Embryonic facial prominence (tissue), 1 donor: ENCODE data around the gene FAM98C.

ENCODE experiments used
- DNase-seq: peaks from one replicate; pipeline ENCODE4 v3.0.0-alpha.2; 2016; ENCODE audit errors: extremely low spot score

FAM98C gene

DNA sequence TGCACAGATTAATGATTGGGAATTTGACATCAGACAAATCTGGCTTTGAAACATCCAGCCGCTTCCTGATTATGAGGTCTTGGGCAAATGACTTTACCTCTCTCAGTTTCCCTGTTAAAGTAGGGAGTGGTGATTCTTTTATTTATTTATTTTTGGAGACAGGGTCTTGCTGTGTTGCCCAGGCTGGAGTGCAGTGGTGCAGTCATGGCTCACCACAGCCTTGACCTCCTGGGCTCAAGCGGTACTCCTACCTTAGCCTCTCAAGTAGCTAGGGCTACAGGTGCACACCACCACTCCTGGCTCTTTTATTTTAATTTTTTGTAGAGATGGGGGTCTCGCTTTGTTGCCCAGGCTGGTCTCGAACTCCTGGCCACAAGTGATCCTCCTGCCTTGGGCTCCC, 25.8 kb upstream of the FAM98C start:
- no peak for DNase-seq

DNA sequence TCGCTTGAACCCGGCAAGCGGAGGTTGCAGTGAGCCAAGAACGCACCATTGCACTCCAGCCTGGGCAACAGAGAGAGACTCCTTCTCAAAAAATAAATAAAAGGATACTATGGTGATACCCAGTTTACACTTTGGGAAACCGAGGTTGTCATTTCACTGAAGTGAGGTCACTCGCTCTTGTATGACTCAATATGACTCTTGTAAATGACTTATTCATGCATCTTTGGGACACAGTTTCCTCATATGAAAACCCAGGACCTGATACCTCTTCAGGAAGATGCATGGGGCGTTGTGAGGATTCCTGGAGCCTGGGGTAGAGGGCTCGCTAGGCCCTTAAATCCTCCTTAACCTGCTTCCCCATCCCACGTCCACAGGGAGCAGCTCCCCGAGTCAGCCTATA, 24.0 kb upstream of the FAM98C start:
- no peak for DNase-seq

DNA sequence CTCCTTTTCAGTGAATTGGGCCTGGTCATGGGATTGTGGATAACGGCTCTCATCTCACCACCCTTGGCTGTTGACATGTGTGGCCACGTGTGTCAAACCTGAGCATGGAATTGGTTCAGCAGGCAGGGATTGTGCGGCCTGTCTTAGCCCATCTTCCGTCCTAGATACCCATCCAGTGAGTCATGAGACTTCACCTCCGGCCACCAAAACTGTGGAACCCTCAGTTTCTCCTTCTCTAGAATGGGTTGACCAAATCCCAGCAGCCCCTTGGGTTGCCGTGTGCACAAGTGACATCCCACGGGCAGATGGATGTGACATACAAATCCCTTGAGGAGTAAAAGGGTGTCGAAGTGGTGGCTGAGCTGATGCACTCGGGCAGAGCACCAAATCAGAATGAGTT, 21.8 kb upstream of the FAM98C start:
- DNase-seq: no peak

DNA sequence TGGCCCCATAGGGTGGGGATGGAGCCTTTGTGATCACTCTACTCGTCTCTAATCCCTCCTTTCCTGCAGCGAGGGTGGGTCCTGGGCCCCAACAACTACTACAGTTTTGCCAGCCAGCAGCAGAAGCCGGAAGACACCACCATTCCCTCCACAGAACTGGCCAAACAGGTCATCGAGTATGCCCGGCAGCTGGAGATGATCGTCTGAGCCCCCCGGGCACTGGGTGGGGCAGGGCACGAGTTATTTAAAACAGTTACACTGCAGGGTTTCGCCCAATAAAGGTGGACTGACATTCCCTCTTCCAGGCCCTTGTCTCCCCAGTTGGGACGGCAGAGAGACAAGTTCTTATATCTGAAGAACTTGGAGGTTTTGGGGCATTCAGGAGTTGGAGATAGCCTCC, 19.7 kb upstream of the FAM98C start:
- DNase-seq: no peak

DNA sequence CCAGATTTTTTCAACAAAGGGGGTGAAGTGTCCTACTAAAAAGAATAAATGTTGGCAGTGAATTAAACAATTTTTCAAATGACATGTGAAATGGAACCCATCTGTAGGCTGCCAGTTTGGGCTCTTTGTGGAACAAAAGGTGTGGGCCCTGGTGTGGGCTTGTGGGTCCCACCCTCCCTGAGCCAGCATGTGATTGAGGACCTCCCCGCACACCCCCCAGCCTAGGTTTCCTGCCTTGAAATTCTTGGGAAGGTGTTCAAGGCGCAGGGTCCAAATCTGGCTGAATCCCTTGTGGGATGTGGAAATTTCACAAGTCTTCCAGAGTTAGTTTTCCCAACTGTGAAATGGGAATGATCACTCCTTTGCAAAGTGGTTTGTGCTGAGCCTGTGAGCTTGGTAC, 19.1 kb upstream of the FAM98C start:
- no peak for DNase-seq

DNA sequence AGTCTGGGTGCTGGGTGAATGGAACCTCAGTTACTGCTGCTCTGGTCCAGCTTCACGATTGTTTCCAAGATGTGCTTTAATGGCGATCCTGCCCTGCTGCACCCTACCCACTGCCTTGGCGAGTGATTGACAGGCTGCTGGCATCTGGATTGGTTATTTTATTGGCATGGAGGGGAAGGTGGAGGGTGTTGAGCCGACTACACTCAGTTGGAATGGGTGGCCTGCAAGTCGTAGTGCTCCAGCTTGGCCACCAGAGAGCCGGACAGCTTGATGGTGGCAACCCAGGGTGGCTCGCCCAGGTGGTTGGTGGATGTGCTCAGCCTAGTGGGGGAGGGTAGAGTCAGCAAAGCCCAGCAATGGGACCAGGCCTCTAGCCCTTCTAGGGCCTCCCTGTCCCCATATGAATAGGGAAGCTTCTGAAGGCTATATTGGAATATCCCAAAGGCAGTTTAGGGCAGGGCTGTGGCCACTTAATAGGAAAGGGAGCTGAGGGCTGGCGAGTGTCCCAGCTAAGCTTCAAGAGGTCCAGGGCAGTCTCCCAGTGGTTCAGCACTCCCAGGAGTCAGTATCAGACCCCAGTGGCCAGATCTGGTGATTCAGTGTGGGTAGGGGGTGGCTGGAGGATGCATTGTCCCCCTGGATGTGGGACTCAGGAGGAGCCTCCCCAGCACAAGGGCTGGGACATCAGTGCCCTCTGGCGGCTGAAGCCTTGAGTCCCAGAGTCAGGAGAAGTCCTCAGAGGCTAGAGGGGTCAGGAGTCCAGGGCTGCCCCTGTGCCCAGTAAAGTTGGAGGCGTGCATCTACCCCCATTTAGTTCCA, 18.5 kb upstream of the FAM98C start:
- DNase-seq: no peak

DNA sequence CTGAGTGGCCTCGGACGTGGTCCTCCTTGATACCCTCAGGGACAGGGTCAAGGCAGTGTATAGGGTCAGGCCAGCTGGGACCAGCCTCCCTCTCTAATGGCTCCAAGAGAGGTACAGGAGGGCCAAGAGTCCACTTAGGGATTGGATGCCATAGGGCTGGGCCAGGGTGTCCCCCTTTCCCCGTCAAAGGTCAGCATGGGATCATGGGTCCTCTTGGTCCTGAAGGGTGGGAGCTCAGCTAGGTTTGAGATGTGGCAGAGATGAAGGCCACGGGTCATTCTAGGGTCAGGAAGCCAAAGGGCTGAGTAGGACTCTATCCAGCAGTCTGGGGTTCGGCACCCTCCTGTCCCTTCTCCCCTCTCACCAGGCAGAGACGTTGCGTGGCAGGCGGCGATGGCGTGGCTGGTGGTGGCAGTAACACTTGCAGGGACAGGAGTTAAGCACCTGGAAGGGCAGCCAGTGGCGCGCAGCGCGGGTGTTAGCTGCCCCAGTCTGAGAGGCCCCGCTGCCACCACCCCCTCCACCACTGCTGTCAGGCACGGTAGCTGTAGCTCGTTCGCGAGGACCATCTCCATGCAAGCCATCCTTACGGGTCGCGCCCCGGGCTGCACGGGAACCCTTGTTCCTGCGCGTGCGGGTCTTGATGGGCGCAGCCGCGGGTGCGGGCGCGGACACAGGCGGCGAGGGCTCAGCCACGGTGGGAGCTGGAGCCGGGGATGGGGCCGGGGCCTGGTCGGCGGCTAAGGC, 17.7 kb upstream of the FAM98C start:
- no peak for DNase-seq

DNA sequence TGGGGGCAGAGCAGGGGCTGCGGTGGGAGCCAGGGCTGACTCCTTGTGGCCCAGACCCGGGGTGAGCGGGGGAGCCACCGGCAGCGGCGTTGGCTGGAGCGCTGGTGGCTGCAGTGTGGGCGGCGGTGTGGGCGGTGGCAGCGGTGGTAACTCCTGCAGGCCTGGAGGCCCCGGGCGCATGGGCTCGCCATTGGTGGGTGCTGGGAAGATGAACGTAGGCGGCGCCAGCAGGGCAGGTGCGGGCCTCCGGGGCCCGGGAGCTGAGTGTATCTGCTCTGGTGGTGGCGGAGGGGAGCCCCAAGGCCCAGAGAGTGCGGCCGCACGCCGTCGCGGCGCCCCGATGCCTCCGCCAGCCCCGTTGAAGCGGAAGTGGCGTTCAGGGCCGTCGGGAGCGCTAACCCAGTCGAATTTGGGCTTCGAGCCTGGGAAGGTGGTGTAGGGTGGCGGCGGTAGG, 17.1 kb upstream of the FAM98C start:
- no peak for DNase-seq

DNA sequence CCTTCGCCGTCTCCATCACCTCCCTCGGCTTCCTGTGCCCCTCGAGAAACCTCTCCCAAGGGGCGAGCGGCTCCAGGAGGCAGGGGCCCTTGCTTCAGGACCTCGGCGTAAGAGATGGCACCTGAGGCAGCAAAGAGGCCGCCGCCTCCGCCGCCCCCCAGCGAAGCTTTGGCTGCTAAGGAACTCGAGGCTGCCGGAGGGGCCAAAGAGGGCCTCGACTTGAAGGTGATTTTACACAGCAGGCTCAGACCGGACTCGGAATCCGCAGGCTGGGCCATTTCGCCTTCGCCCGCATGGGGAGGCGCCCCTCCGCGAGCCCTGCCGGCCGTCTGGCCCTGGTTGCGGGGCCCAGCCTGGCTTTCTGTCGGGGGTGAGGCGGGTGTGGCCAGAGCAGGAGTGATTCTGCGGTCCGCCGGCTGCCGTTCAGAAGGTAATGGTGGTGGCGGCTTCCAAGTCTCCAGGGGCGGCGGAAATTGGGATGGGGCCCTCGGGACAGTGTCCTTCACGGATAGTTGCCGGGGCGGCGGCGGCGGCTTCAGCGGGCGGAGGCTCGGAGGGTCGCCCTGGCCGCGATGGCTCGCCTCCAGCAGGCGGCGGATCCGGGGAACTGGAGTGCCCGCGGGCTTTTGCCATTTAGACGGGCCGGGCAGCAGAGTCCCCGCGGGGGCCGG, 16.5 kb upstream of the FAM98C start:
- DNase-seq: no peak

DNA sequence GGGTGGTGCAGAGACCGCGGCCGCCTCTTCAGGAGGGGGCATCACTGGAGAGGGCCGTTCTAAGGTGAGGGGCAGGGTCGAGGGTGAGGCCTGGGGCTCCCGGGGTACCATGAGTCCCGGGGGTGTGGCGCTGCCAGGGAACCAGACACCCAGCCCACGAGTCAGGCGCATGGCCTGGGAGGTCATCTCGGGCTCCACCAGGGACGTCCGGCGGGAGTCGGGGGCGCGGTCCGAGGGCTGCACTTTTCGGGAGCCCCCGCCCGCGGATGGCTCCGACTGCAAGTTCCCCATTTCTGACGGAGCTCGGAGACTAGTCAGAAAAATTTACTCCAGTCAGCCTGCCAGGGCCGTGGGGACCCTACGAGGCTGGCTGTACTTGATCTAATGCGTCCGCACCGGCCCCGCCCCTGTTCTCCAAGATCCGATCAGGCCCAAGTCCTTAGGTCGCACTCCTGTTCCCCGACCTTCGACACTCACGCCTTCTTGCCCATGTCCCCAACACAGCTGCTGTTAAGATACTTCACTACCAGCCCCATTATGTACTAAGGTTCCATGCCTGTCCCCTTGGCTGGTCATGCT, 15.8 kb upstream of the FAM98C start:
- no peak for DNase-seq

DNA sequence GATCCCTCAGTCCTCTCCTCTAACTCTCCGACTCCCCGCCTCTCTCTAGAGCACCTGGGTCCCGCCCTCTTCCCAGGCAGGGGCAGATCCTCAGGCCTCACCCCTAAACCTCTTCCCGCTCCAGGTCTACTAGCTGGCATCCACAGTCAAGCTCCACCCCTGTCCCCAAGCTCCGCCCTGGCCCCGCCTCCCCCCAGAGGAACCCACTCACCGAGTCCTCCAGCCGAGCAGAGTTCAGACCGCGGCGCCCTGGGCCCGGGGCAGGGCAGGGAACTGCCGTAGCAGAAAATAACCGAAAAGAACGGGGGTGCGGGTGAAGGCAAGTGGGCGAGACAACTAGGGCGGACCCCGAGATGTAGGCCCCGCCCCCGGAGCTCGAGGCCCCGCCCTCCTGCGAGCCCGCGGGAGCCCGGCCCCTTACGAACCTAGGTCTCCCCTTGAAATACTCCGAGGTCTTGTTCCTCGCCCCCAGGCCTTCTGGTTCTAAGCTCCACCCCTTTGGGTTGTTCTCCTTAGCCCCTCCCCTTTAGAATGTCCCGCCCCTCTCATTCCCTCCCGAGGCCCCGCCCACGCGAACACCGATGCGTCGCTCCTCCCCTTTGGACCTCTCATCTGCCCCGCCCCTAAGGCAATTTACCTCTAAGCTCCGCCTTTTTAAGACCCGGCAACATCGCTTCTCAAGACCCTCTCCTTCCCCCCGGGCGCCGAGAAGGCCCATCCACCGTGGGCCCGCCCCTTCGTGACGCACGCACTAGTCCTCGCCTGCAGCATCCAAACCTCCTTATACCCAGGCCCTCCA, 15.1 kb upstream of the FAM98C start, which contains the start of gene GGN:
GGN (minus strand) TSS at position 485 of the 799 bp plus-strand sequence. CDS start 773 bp downstream, outside the sequence.
- DNase-seq: no peak

DNA sequence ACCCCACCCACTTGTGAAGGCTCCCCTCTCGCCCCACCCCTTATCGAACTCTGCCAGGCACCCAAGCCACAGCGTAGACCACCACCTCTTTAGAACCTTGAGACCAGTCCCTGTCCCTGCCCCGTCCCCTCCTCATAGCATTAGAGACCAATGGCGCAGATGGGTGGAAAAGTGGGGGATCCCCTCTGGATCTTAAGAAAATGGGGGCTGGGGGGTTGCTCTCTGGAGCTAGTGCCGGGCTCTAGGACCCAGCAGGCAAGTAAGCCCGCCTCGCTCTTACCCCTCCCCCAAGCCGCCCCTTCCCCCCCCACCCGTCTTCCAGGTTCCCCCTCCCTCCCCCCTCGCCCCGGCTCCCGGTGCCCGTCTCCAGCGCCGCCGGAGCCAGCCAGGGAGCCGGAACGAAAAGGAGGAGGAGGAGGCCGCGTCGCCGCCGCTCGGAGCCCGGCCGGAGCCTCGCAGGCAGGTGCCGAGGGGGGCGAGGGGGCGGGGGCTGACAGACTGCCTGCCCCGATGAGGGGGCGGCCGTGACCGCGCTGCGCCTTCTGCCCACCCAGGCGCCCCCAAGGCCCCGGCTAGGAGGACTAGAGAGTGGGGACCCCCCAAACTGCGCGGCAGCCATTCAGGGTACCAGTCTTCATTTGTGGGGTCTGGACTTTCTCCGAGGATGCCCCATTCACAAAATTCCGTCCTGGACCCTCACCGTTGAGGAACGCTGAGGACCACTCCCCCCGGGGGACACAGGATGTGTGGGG, 14.4 kb upstream of the FAM98C start, which contains the start of gene SPRED3:
SPRED3 (plus strand) TSS at position 349 of the 752 bp plus-strand sequence. CDS start 1,606 bp downstream, outside the sequence.
- no peak for DNase-seq

DNA sequence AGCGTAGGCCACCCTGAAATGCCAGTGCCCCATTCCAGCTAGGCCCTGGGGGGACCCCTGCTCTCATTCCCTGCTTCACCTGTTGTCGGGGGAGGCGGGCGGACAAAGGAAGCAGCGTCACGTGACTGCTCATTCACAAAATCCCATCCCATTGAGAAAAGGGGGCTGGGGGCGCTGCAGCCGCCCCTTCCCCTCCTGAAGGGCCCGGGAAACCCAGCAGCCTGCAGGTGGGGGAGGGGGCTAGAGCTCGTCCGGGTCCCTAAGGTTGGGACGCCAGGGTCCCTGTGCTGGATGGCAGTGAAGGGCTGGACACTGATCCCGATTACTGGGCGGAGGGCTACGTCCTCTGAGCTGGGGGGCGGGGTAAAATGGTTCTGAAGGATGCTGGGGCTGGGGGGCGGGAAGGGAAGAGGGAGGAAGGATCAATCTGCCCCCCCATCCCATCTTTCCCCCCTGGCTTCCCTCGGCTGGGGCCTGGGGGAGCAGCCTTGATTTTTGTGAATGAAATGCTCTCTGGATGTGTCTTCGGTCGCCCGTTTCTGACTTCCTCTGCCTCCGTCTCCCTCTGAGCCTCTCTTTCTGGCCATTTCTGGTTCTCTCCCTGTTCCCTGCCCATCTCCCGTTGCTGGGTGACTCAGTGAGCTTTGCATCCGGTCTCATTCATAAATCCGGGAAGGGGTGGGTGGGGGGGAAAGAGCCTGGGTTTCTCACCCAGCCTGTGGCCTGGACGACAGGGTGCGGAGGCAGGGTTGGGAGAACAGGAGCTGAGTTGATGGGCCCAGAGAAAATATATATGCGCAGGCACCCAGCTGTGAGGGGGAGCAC, 13.6 kb upstream of the FAM98C start:
- DNase-seq: no peak

DNA sequence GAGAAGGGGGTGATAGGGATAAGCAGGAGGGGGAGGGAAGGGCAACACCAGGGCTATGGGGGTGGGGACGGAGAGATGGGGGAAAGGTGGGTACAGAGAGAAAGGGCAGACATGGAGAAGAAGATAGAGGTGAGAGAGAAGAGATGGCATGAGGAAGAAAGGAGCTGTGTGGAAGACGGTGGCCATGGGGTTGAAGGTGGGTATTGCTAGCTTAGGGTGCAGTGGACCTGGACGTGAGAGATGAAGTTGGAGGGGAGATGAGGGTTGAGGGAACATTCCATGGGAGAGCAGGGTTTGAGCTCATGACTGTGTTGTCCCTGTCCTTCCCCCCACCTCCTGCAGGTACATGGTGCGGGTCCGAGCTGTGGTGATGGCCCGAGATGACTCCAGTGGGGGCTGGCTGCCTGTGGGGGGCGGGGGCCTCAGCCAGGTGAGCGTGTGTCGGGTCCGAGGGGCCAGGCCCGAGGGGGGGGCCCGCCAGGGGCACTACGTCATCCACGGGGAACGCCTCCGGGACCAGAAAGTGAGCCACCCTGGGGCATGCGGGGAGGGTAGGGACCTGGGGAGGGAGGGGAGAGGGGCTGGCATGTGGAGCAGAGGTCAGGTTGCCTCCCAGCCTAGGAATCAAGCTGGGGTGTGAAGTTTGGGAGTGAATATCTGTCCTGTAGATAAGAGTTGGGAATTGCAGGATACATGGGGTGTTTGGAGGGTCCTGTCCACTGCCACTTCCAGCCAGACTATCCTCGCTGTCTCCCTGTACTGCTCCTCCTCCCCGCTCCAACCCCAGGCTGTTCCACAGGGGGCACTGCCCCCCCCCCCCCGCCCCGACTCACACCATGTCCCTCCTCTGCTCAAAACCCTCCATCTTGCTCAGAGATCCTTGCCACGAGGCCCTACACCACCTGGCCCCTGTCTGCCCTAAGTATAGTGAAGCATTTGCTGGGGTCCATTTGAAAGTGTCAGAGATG, 12.7 kb upstream of the FAM98C start:
- DNase-seq: no peak

DNA sequence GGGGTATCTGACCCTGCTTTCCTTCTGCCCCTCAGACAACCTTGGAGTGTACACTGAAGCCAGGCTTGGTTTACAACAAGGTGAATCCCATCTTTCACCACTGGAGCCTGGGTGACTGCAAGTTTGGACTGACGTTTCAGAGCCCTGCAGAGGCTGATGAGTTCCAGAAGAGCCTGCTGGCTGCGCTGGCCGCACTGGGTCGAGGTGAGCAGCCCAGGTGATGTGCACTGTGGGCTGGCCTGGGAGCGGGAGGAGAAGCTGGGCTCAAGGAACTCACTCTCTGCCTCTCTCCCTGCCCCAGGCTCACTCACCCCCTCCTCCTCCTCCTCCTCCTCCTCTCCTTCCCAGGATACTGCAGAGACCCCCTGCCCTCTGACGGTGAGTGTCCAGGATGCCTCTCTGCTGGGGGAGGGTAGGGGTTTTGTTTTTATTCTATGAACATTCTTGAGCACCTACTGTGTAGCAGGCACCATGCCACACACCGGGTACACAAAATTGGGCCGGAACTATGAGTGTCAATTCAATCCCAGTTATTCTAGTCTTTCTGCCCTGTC, 10.9 kb upstream of the FAM98C start:
- DNase-seq: no peak

DNA sequence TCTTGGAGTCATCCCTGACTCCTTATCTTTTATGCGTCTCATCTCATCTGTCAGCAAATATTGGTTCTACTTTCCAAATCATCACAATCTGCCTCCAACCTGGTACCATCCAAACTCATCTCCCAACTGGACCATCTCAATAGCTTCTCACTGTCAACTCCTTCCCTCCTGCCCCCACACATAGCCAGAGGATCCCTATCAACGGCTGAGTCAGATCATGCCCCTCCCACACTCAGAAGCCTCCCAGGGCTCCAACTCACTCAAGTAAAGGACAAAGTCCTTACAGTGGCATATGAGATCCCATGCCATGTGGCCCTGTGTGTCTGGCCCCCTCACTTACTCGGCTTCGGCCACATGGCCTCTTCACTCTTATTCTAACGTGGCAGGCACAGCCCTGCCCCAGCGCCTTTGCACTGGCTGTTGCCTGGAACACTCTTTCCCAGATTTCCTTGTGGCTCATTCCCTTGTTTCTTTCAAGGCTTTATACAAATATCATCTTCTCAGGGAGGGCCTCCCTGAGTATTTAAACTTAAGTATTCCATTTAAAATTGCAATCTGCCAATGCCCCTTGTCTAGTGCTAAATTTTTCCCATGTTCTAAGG, 10.1 kb upstream of the FAM98C start:
- DNase-seq: no peak

DNA sequence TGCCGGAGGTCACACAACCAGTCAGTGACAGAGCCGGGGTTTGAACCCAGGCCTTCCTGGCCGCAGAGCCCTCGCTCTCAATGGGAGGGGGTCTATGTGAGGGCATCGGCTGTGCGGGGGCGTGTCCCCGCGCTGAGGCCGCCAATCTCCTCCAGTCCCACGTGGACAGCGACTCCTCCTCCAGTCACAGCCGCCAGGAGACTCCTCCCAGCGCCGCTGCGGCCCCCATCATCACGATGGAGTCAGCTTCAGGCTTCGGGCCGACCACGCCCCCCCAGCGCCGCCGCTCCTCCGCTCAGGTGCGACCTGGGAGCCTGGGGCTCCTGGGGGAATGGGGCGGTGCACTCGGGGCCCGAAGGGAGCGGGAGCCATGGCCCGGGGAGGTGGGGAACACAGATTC, 8.4 kb upstream of the FAM98C start:
- DNase-seq: no peak
